Measurements from ENCODE around the gene VPREB3. TPM values are rescaled to one million over a fixed set of nuclear protein-coding genes. Genes with fewer than 3 reads are reported as not detected.

The VPREB3 gene
- total RNA-seq, 4 donors from 2014 or later: not detected

DNA sequence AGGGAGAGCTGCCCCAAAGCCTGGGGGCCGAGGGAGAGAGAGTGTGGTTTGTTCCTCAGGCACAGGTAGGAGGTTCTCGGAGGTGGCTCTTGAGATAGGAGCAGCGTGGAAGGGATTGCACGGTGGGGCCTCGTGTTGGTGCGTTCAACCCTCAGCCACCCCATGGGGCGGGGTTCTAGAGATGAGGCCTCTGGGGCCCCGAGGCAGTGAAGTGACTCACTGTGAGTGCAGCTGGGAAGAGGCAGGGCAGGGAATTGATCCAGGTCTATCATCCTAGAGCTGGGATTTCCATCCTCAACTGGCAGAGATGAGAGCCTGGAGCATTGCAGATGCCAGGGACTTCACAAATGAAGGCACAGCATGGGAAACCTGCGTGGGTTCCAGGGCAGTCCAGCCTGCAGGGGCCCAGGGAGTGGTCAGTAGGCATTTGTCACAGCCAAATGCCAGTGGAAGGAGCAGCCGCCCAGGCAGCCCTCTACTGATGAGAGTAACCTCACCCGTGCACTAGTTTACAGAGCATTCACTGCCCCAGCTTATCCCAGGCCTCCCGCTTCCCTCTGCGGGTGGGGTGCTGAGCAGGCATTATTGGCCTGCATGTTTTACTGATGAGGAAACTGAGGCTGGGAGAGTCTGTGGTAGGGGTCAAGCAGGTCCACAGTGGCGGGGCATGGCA, 27.4 kb upstream of the VPREB3 start:
- intact Hi-C loops (cut with DNase I; ENCODE audit: low total_unique reads): no loop called here
- TF ChIP-seq, protein P1, sequence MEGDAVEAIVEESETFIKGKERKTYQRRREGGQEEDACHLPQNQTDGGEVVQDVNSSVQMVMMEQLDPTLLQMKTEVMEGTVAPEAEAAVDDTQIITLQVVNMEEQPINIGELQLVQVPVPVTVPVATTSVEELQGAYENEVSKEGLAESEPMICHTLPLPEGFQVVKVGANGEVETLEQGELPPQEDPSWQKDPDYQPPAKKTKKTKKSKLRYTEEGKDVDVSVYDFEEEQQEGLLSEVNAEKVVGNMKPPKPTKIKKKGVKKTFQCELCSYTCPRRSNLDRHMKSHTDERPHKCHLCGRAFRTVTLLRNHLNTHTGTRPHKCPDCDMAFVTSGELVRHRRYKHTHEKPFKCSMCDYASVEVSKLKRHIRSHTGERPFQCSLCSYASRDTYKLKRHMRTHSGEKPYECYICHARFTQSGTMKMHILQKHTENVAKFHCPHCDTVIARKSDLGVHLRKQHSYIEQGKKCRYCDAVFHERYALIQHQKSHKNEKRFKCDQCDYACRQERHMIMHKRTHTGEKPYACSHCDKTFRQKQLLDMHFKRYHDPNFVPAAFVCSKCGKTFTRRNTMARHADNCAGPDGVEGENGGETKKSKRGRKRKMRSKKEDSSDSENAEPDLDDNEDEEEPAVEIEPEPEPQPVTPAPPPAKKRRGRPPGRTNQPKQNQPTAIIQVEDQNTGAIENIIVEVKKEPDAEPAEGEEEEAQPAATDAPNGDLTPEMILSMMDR (IDR thresholded peaks at IDR 0.05): no peak
- TF ChIP-seq POLR2A (IDR thresholded peaks at IDR 0.05): no peak
- DNase-seq: no peak
- H3K36me3 ChIP-seq: no peaks in the 10 kb centered on the region
- H3K9me3 ChIP-seq: no peaks in the 10 kb centered on the region
- H3K4me3 ChIP-seq: no peak overlapping the region
- H3K27ac ChIP-seq: no peak overlapping the region
- no peaks in the 10 kb centered on the region for H3K27me3 ChIP-seq
- H3K4me1 ChIP-seq: peaks cover 0 to 6% of the 10 kb centered on the region in 2 donors

DNA sequence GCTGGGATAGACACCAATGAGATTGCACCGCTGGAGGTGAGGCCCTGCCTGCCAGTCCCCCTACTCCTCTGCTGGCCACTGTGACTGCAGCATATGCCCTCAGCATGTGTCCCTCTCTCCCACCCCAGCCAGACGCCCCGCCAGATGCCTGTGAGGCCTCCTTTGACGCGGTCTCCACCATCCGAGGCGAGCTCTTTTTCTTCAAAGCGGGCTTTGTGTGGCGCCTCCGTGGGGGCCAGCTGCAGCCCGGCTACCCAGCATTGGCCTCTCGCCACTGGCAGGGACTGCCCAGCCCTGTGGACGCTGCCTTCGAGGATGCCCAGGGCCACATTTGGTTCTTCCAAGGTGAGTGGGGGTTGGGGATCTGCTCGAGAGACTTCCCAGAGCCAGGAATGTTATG, 26.8 kb upstream of the VPREB3 start:
- peaks cover 0 to 2% of the 10 kb centered on the region in 2 donors for H3K4me1 ChIP-seq
- TF ChIP-seq POLR2A (IDR thresholded peaks at IDR 0.05): no peak
- TF ChIP-seq, protein P1 (IDR thresholded peaks at IDR 0.05): no peak
- H3K27me3 ChIP-seq: no peaks in the 10 kb centered on the region
- no peak for DNase-seq
- no peaks in the 10 kb centered on the region for H3K9me3 ChIP-seq
- intact Hi-C loops (cut with DNase I; ENCODE audit: low total_unique reads): no loop called here
- H3K4me3 ChIP-seq: no peak overlapping the region
- H3K27ac ChIP-seq: no peak overlapping the region
- H3K36me3 ChIP-seq: no peaks in the 10 kb centered on the region

DNA sequence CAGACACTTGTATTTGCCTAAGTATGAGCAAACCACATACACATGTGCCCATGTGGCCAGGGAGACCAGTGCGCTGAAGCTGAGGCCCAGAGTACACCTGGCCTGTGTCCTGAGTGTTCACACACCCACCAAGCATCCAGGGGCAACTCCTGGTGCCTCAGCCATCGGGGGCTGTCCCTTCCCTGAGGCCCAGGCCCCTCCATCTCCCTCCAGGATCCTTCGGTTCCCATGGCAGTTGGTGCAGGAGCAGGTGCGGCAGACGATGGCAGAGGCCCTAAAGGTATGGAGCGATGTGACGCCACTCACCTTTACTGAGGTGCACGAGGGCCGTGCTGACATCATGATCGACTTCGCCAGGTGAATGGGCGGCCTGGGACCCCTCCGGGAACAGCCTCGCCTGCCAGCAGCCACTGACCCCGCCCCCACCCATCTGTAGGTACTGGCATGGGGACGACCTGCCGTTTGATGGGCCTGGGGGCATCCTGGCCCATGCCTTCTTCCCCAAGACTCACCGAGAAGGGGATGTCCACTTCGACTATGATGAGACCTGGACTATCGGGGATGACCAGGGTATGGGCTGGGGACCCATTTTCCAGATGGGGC, 26.0 kb upstream of the VPREB3 start:
- Histone ChIP-seq H3K27me3 (no peaks in the 10 kb centered on the region), H3K36me3 (no peaks in the 10 kb centered on the region), H3K4me1 (no peaks in the 10 kb centered on the region), H3K27ac (no peak overlapping the region), H3K9me3 (no peaks in the 10 kb centered on the region), H3K4me3 (no peak overlapping the region)
- no peak for DNase-seq
- TF ChIP-seq POLR2A (IDR thresholded peaks at IDR 0.05): no peak
- TF ChIP-seq, protein P1 (IDR thresholded peaks at IDR 0.05): no peak
- intact Hi-C loops (cut with DNase I; ENCODE audit: low total_unique reads): no loop called here

DNA sequence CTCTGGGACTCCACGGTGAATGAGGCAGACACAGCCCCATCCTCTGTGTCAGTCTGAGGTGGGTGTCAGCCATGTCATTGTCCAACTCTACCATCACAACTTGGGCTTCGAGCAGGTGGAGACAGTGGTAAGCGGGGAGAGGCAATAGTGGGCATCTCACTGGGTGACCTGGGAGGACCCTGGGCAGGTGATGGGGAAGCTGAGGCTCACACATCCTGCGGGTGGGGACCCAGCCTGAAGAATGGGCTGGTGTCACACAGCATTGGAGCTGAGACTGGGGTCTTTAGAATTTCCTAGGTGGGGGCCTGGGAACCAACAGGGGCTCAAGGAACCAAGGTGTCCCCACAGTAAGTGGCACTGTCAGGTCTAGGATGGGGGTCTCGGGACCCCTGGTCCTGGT, 25.5 kb upstream of the VPREB3 start:
- no peak for TF ChIP-seq POLR2A (IDR thresholded peaks at IDR 0.05)
- TF ChIP-seq, protein P1 (IDR thresholded peaks at IDR 0.05): no peak
- intact Hi-C loops (cut with DNase I; ENCODE audit: low total_unique reads): no loop called here
- H3K4me3 ChIP-seq: no peak overlapping the region
- no peaks in the 10 kb centered on the region for H3K27me3 ChIP-seq
- no peaks in the 10 kb centered on the region for H3K36me3 ChIP-seq
- DNase-seq: no peak
- H3K9me3 ChIP-seq: no peaks in the 10 kb centered on the region
- no peaks in the 10 kb centered on the region for H3K4me1 ChIP-seq
- H3K27ac ChIP-seq: no peak overlapping the region

DNA sequence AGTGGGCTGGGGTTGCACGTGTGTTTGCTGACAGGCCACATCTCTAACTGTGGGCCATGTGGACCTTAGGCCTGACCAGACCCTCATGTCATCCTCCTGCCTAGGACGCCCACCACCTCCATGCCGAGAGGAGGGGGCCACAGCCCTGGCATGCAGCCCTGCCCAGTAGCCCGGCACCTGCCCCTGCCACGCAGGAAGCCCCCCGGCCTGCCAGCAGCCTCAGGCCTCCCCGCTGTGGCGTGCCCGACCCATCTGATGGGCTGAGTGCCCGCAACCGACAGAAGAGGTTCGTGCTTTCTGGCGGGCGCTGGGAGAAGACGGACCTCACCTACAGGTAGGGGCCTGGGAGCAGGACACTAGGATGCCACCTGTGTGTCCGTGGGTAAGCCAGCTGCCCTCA, 24.9 kb upstream of the VPREB3 start:
- Histone ChIP-seq H3K27me3 (no peaks in the 10 kb centered on the region), H3K4me3 (no peak overlapping the region), H3K4me1 (no peaks in the 10 kb centered on the region), H3K9me3 (no peaks in the 10 kb centered on the region), H3K36me3 (no peaks in the 10 kb centered on the region), H3K27ac (no peak overlapping the region)
- TF ChIP-seq, protein P1 (IDR thresholded peaks at IDR 0.05): no peak
- TF ChIP-seq POLR2A (IDR thresholded peaks at IDR 0.05): no peak
- intact Hi-C loops (cut with DNase I; ENCODE audit: low total_unique reads): no loop called here
- no peak for DNase-seq
